GM18519 (cell line): Measurements from ENCODE around the gene GALNT17.

Experiments
- ATAC-seq: cut with Tn5 transposase; IDR thresholded peaks from one replicate; pipeline ENCODE4 v1.9.1; 2021; ENCODE audit warnings: mild to moderate bottlenecking, moderate library complexity; ENCODE audit not compliant: unreplicated experiment, low FRiP score

The GALNT17 gene

GRCh38 chr7:71650653-71651337 is 518.9 kb downstream of the GALNT17 start:
- ATAC-seq: no peak

GRCh38 chr7:71652510-71652909 is 520.6 kb downstream of the GALNT17 start:
- no peak for ATAC-seq

GRCh38 chr7:71657386-71657785 is 525.4 kb downstream of the GALNT17 start:
- ATAC-seq: no peak

GRCh38 chr7:71659622-71660021 is 527.7 kb downstream of the GALNT17 start:
- no peak for ATAC-seq

- ATAC-seq: no peak
Measured at GRCh38 chr7:71661671-71662224, 529.8 kb downstream of the GALNT17 start.

GRCh38 chr7:71665716-71666115 is 533.8 kb downstream of the GALNT17 start:
- ATAC-seq: no peak

- no peak for ATAC-seq
Measured at GRCh38 chr7:71668572-71668971, 536.6 kb downstream of the GALNT17 start.

- ATAC-seq: no peak
Measured at GRCh38 chr7:71679480-71679879, 547.5 kb downstream of the GALNT17 start.

- no peak for ATAC-seq
Measured at GRCh38 chr7:71682181-71682580, 550.2 kb downstream of the GALNT17 start.

GRCh38 chr7:71682841-71683781 is 551.2 kb downstream of the GALNT17 start:
- no peak for ATAC-seq

- ATAC-seq: no peak
Measured at GRCh38 chr7:71687286-71687685, 555.3 kb downstream of the GALNT17 start.

- no peak for ATAC-seq
Measured at GRCh38 chr7:71687831-71688599, 556.1 kb downstream of the GALNT17 start.

GRCh38 chr7:71691538-71691937 is 559.6 kb downstream of the GALNT17 start:
- ATAC-seq: no peak

- ATAC-seq: no peak
Measured at GRCh38 chr7:71694665-71695064, 562.7 kb downstream of the GALNT17 start.

GRCh38 chr7:71695186-71695585 is 563.2 kb downstream of the GALNT17 start:
- ATAC-seq: no peak

GRCh38 chr7:71696511-71696910 is 564.6 kb downstream of the GALNT17 start:
- no peak for ATAC-seq

- ATAC-seq: no peak
Measured at GRCh38 chr7:71697400-71697799, 565.5 kb downstream of the GALNT17 start.

GRCh38 chr7:71705217-71705616 is 573.3 kb downstream of the GALNT17 start:
- ATAC-seq: no peak

GRCh38 chr7:71705901-71706596 is 574.1 kb downstream of the GALNT17 start:
- ATAC-seq: no peak

- ATAC-seq: no peak
Measured at GRCh38 chr7:71706597-71706975, 574.6 kb downstream of the GALNT17 start.
